Measurements from ENCODE around the gene RNF144B.

Gene RNF144B

GRCh38 chr6:18491308-18492045, 104.3 kb downstream of the RNF144B start:
- FAIRE-seq, result no peak

GRCh38 chr6:18492972-18493371, 105.8 kb downstream of the RNF144B start:
- FAIRE-seq, result no peak

GRCh38 chr6:18493382-18493891, 106.3 kb downstream of the RNF144B start:
- no peak for FAIRE-seq

GRCh38 chr6:18493925-18494324, 106.8 kb downstream of the RNF144B start:
- no peak for FAIRE-seq

GRCh38 chr6:18495236-18495635, 108.1 kb downstream of the RNF144B start:
- FAIRE-seq, result no peak

GRCh38 chr6:18496462-18496861, 109.3 kb downstream of the RNF144B start:
- FAIRE-seq, result no peak

GRCh38 chr6:18497006-18497405, 109.9 kb downstream of the RNF144B start:
- FAIRE-seq, result no peak

- FAIRE-seq, result no peak
Observed at GRCh38 chr6:18498408-18498807, 111.3 kb downstream of the RNF144B start.

- no peak for FAIRE-seq
Observed at GRCh38 chr6:18500921-18501662, 113.9 kb downstream of the RNF144B start.

GRCh38 chr6:18501663-18502013, 114.5 kb downstream of the RNF144B start:
- no peak for FAIRE-seq

- no peak for FAIRE-seq
Observed at GRCh38 chr6:18503206-18503592, 116.0 kb downstream of the RNF144B start.

GRCh38 chr6:18503593-18504231, 116.6 kb downstream of the RNF144B start:
- FAIRE-seq, result no peak

- no peak for FAIRE-seq
Observed at GRCh38 chr6:18504232-18504596, 117.1 kb downstream of the RNF144B start.

GRCh38 chr6:18506382-18507017, 119.3 kb downstream of the RNF144B start:
- no peak for FAIRE-seq

- no peak for FAIRE-seq
Observed at GRCh38 chr6:18507018-18507415, 119.9 kb downstream of the RNF144B start.

GRCh38 chr6:18507561-18507960, 120.4 kb downstream of the RNF144B start:
- no peak for FAIRE-seq

GRCh38 chr6:18509871-18510643, 122.9 kb downstream of the RNF144B start:
- no peak for FAIRE-seq

GRCh38 chr6:18510644-18511033, 123.5 kb downstream of the RNF144B start:
- FAIRE-seq, result no peak

- no peak for FAIRE-seq
Observed at GRCh38 chr6:18511211-18511610, 124.1 kb downstream of the RNF144B start.

GRCh38 chr6:18513253-18513798, 126.2 kb downstream of the RNF144B start:
- FAIRE-seq, result no peak

GRCh38 chr6:18514180-18514579, 127.0 kb downstream of the RNF144B start:
- no peak for FAIRE-seq

GRCh38 chr6:18515767-18516166, 128.6 kb downstream of the RNF144B start:
- no peak for FAIRE-seq
